PC-9 (cell line): ENCODE data around the gene KPNA4. TPM values are rescaled to one million over a fixed set of nuclear protein-coding genes. Genes with fewer than 3 reads are reported as not detected.
A peak's percentile ranks its signal among the peaks of the same experiment; 100 is the strongest.

Experiments used
- BruUV-seq: library from RNA; stranded (reverse); fragments of 400-500 nt; replicated peaks from 2 replicates; lab custom pipeline; 2021; lab: Mats Ljungman, UMichigan
- CTCF ChIA-PET: fragments of 300-600 bp; sonication (Branson Sonifier 250); formaldehyde crosslinking; loops from one replicate; lab custom pipeline; 2022; ENCODE audit warnings: antibody characterized with exemption; lab: Charles Lee
- POLR2A ChIA-PET: fragments of 300-600 bp; sonication (Branson Sonifier 250); formaldehyde crosslinking; loops from one replicate; lab custom pipeline; 2022; ENCODE audit warnings: antibody characterized with exemption; ENCODE audit not compliant: unreplicated experiment; lab: Charles Lee
- DNase-seq, 2 experiments: peaks; one replicate each; pipeline versions ENCODE4 v3.0.0 to v3.0.0-alpha.2; 2015 to 2022; ENCODE audit warnings: mixed read lengths in 1 of 2
- H2AFZ ChIP-seq: fragments of 200-600 bp; sonication (generic); 2 replicates; pipeline ENCODE4 v1.8.1; 2017; ENCODE audit warnings: antibody characterized with exemption
- H3F3A ChIP-seq: fragments of 200-600 bp; sonication (generic); 2 replicates; pipeline ENCODE4 v1.8.1; 2017; ENCODE audit warnings: antibody characterized with exemption, mild to moderate bottlenecking, low read depth; ENCODE audit not compliant: insufficient read depth
- H3K27ac ChIP-seq: fragments of 200-600 bp; sonication (generic); 2 replicates; pipeline ENCODE4 v1.6.1; 2016; ENCODE audit warnings: mixed run types
- H3K27me3 ChIP-seq: fragments of 200-600 bp; sonication (generic); 2 replicates; pipeline ENCODE4 v1.6.1; 2016; ENCODE audit warnings: low read depth, mixed run types; ENCODE audit not compliant: insufficient read depth
- H3K36me3 ChIP-seq: fragments of 200-600 bp; sonication (generic); 2 replicates; pipeline ENCODE4 v1.6.1; 2016; ENCODE audit warnings: low read depth, mixed run types
- H3K4me1 ChIP-seq: fragments of 200-600 bp; sonication (generic); replicated peaks from 2 replicates; pipeline ENCODE4 v1.6.1; 2016; ENCODE audit warnings: mixed run types; ENCODE audit not compliant: insufficient read depth
- H3K4me2 ChIP-seq: fragments of 200-600 bp; sonication (generic); 2 replicates; pipeline ENCODE4 v1.6.1; 2017; ENCODE audit warnings: mixed run types
- H3K4me3 ChIP-seq: fragments of 200-600 bp; sonication (generic); 2 replicates; pipeline ENCODE4 v1.6.1; 2016; ENCODE audit warnings: mixed run types
- H3K79me2 ChIP-seq: fragments of 200-600 bp; sonication (generic); 2 replicates; pipeline ENCODE4 v1.6.1; 2017; ENCODE audit warnings: low read depth, mixed run types
- H3K9me2 ChIP-seq: fragments of 200-600 bp; sonication (generic); 2 replicates; pipeline ENCODE4 v1.8.1; 2017; ENCODE audit warnings: mild to moderate bottlenecking; ENCODE audit not compliant: insufficient read depth
- H3K9me3 ChIP-seq: fragments of 200-600 bp; sonication (generic); 2 replicates; pipeline ENCODE4 v1.8.1; 2016; ENCODE audit warnings: low read depth; ENCODE audit not compliant: insufficient read depth
- H4K20me1 ChIP-seq: fragments of 200-600 bp; sonication (generic); 2 replicates; pipeline ENCODE4 v1.8.1; 2017; ENCODE audit not compliant: insufficient read depth
- EZH2 ChIP-seq: fragments of 200-600 bp; sonication (generic); IDR thresholded peaks from 2 replicates; pipeline ENCODE4 v1.8.0; 2017; ENCODE audit warnings: antibody characterized with exemption, low read depth
- intact Hi-C: fragments of 100-400 bp; cut with micrococcal nuclease; formaldehyde crosslinking; loops from one replicate; pipeline ENCODE4 v1.10.0; 2022; ENCODE audit not compliant: unreplicated experiment
- total RNA-seq: library from RNA; stranded (reverse); gene quantifications from 2 replicates; pipeline ENCODE4 v1.2.3, GENCODE V29; 2021
- TF ChIP-seq, protein P1 (sequence below): fragments of 200-600 bp; sonication (generic); conservative IDR thresholded peaks from 2 replicates; pipeline ENCODE4 v1.6.1; 2017; ENCODE audit warnings: mixed run types, antibody characterized with exemption, mild to moderate bottlenecking, moderate library complexity

The KPNA4 gene
- total RNA-seq, 1 experiment from 2014 or later, result 61.0 TPM

DNA sequence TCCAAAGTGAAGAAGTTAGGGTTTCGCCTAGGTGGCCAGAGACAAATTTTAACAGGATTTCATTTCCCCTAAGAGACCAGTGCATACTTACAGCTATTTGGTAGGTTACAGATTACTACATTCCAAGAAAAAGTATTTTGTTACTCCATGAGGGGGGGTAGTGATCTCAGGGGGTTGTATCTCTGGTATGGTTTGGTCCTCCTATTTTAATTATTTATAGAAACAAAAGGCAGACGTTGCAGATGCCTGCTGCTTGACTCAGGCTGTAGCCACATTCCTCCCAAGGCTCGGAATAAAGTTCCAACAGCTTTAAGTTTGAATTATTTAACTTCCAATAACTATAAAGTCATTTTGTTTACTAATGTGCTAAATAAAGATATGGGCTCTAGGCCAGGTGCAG, 114.5 kb downstream of the KPNA4 start:
- peaks cover 31% of the 10 kb centered on the region for H3K79me2 ChIP-seq
- H4K20me1 ChIP-seq, result no peaks in the 10 kb centered on the region
- H3K9me3 ChIP-seq, result no peaks in the 10 kb centered on the region
- H2AFZ ChIP-seq, result peak overlapping the region; percentile 99
- ChIA-PET POLR2A (no interaction called here), CTCF (no interaction called here)
- DNase-seq, result no peak
- H3K4me3 ChIP-seq, result no peak overlapping the region
- H3K27ac ChIP-seq, result no peak overlapping the region
- H3K9me2 ChIP-seq, result no peaks in the 10 kb centered on the region
- BruUV-seq, result no TSS peak
- H3K27me3 ChIP-seq, result no peaks in the 10 kb centered on the region
- H3K4me1 ChIP-seq, result peaks cover 21% of the 10 kb centered on the region
- TF ChIP-seq, protein P1, sequence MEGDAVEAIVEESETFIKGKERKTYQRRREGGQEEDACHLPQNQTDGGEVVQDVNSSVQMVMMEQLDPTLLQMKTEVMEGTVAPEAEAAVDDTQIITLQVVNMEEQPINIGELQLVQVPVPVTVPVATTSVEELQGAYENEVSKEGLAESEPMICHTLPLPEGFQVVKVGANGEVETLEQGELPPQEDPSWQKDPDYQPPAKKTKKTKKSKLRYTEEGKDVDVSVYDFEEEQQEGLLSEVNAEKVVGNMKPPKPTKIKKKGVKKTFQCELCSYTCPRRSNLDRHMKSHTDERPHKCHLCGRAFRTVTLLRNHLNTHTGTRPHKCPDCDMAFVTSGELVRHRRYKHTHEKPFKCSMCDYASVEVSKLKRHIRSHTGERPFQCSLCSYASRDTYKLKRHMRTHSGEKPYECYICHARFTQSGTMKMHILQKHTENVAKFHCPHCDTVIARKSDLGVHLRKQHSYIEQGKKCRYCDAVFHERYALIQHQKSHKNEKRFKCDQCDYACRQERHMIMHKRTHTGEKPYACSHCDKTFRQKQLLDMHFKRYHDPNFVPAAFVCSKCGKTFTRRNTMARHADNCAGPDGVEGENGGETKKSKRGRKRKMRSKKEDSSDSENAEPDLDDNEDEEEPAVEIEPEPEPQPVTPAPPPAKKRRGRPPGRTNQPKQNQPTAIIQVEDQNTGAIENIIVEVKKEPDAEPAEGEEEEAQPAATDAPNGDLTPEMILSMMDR, result no peak
- TF ChIP-seq EZH2, result no peak
- H3K4me2 ChIP-seq, result no peak overlapping the region
- intact Hi-C loops, result no loop called here
- H3K36me3 ChIP-seq, result no peaks in the 10 kb centered on the region
- peaks cover 8% of the 10 kb centered on the region; the same call in 1 of the 2 replicates for H3F3A ChIP-seq

DNA sequence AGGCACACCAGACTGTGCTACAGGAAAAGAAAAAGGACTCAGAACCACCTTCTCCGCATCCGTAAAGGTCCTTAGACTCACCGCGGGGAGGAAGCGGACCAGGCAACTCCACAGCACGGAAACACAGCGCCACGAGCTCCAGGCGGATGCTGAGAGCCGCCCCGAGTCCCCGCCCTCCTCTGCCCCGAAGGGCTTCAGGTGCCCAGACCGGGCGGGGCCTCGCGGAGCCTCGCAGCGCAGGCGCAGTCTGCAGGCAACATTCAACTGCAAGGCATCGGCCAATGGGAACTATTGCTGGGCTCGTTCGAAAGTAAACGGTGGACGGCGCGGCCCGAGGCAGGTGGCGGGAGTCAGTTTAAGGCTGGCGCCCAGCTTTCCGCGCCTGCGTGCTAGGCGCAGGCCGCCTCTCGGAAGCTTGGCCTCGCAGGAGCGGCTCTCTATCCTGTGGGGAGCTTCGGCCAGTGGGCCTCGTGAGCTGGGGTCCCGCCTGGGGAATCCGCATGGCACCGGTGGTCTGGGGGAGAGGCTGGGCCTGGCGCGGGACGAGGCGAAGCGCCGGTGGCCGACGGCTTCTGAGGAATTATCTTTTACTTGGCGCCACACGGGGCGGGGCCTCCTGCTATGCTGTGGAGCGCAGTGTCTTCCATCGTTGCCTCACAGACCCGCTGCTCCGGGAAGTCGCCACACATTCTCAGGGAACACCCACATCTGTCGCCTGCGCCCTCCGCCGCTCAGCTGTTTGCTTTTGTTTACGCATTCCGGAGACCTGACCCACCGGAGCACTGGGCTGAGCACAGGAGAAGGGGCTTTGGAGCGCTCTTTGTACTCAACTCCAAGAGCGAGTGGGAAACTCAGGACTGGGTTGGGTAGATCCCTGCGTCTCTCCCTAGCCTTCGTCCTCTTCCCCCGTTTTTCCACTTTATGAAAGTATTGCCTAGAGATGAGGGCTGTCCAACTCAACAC, 115.5 kb downstream of the KPNA4 start, which contains the start of gene TRIM59:
Gene TRIM59 (minus strand): TSS at position 151 of the 963 bp plus-strand sequence. CDS start 10,603 bp downstream, outside the sequence.
- H3K36me3 ChIP-seq, result no peaks in the 10 kb centered on the region
- H3K27ac ChIP-seq, result peak within 1 kb of the TSS; percentile 51
- H3K9me3 ChIP-seq, result no peaks in the 10 kb centered on the region
- H2AFZ ChIP-seq, result peak within 1 kb of the TSS; percentile 99
- BruUV-seq, result TSS peak; percentile 77
- DNase-seq, result peak; percentile 88 to 95
- H4K20me1 ChIP-seq, result no peaks in the 10 kb centered on the region
- intact Hi-C loops, result loop anchor here (2.0 to 5.0 kb wide), 5 partner anchors 47 to 962 kb away; partner anchors contain the start of gene ARL14
- peaks cover 21% of the 10 kb centered on the region for H3K4me1 ChIP-seq
- CTCF ChIA-PET, result interaction anchor here (0.5 to 1.1 kb wide), 3 partner anchors 35 to 546 kb away, joined by 4 to 13 read pairs (median 4); no protein-coding TSS in a partner anchor
- H3K4me2 ChIP-seq, result peak within 1 kb of the TSS; percentile 95
- peaks cover 8% of the 10 kb centered on the region; the same call in 1 of the 2 replicates for H3F3A ChIP-seq
- POLR2A ChIA-PET, result interaction anchor here (0.6 to 0.7 kb wide), 4 partner anchors 151 to 287 kb away, joined by 3 to 5 read pairs (median 4); partner anchors contain the start of gene ARL14
- TF ChIP-seq EZH2, result no peak
- TF ChIP-seq, protein P1, result peak; percentile 10; the same call in 1 of the 2 replicates
- H3K4me3 ChIP-seq, result peak within 1 kb of the TSS; percentile 76
- H3K9me2 ChIP-seq, result no peaks in the 10 kb centered on the region
- H3K79me2 ChIP-seq, result peaks cover 33% of the 10 kb centered on the region
- no peaks in the 10 kb centered on the region for H3K27me3 ChIP-seq

DNA sequence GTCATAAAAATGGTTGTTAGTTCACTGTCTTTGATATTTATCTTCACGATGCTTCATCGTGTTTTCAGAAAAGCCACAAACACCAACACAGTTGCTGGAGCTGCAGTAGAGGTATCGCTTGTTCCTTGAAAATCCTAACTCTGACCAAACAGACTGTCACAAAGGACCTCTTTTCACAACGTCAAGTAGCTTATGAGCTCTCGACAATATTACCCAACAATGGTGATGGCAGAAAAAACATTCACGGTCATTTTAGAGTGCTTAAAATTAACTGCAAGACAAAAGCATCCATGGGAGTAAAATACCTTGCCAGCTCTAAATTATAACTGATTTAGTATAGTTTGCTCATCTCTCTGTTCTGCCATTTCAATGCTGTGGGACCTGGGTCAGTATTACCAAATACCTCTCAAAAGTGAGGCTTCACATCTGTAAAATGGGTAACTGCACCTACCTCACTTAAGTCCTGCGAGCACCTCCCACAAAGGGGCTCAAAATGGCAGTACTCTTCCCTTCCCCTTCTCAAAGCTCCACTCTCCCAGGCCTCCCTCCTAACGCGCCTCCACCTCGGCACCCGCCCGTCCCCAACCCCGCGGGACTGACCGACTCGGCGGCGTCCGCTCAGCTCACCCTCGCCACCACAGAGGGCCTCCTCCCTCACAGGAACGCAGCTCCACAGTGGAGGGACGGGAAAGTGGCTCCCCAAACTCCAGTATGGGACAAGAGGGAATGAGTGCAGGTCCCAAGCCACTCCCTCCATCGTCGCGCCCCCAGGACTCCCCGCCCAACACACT, 116.3 kb downstream of the KPNA4 start:
- intact Hi-C loops, result loop anchor here (2.0 to 5.0 kb wide), 5 partner anchors 46 to 963 kb away; partner anchors contain the start of gene ARL14
- no peak for DNase-seq
- peaks cover 33% of the 10 kb centered on the region for H3K79me2 ChIP-seq

More for the DNA sequence above, 116.3 kb downstream of the KPNA4 start:
- Histone ChIP-seq H4K20me1 (no peaks in the 10 kb centered on the region), H3K36me3 (no peaks in the 10 kb centered on the region), H3K9me2 (no peaks in the 10 kb centered on the region), H3K27ac (peak overlapping the region; percentile 51), H3F3A (peaks cover 12% of the 10 kb centered on the region; the same call in 1 of the 2 replicates), H3K27me3 (no peaks in the 10 kb centered on the region), H3K4me1 (peaks cover 21% of the 10 kb centered on the region), H3K4me3 (peak overlapping the region; percentile 76), H2AFZ (peak overlapping the region; percentile 99), H3K4me2 (peak overlapping the region; percentile 95), H3K9me3 (no peaks in the 10 kb centered on the region)
- ChIA-PET POLR2A (interaction anchor here (0.6 to 0.7 kb wide), 6 partner anchors 10 to 868 kb away, joined by 3 to 5 read pairs (median 4); no protein-coding TSS in a partner anchor), CTCF (interaction anchor here (0.5 to 1.1 kb wide), 4 partner anchors 8 to 545 kb away, joined by 3 to 13 read pairs (median 4); no protein-coding TSS in a partner anchor)
- TF ChIP-seq, protein P1, result no peak; the same call in 1 of the 2 replicates
- TF ChIP-seq EZH2, result no peak
- TSS peak; percentile 58 for BruUV-seq
